GM19351 (cell line): Measurements from ENCODE around the gene SDC3.

Experiments used
- ATAC-seq: cut with Tn5 transposase; IDR thresholded peaks from one replicate; pipeline ENCODE4 v1.9.1; 2021; ENCODE audit warnings: mild to moderate bottlenecking, moderate library complexity; ENCODE audit not compliant: unreplicated experiment

SDC3 gene

GRCh38 chr1:30905916-30906620, 2.5 kb downstream of the SDC3 start:
- ATAC-seq, result no peak

- ATAC-seq, result no peak
Observed at GRCh38 chr1:30905403-30905802, 3.2 kb downstream of the SDC3 start.

- no peak for ATAC-seq
Observed at GRCh38 chr1:30904962-30905335, 3.6 kb downstream of the SDC3 start.

GRCh38 chr1:30904191-30904961, 4.2 kb downstream of the SDC3 start:
- no peak for ATAC-seq

GRCh38 chr1:30903343-30904034, 5.1 kb downstream of the SDC3 start:
- ATAC-seq, result no peak

GRCh38 chr1:30902593-30903290, 5.8 kb downstream of the SDC3 start:
- ATAC-seq, result no peak

- no peak for ATAC-seq
Observed at GRCh38 chr1:30901798-30902581, 6.6 kb downstream of the SDC3 start.

GRCh38 chr1:30900931-30901560, 7.5 kb downstream of the SDC3 start:
- no peak for ATAC-seq

GRCh38 chr1:30900486-30900885, 8.1 kb downstream of the SDC3 start:
- ATAC-seq, result no peak

- no peak for ATAC-seq
Observed at GRCh38 chr1:30899577-30900389, 8.8 kb downstream of the SDC3 start.

GRCh38 chr1:30898031-30898815, 10.3 kb downstream of the SDC3 start:
- no peak for ATAC-seq

- ATAC-seq, result no peak
Observed at GRCh38 chr1:30896905-30897304, 11.7 kb downstream of the SDC3 start.

- no peak for ATAC-seq
Observed at GRCh38 chr1:30895944-30896660, 12.5 kb downstream of the SDC3 start.

GRCh38 chr1:30895382-30895943, 13.1 kb downstream of the SDC3 start:
- ATAC-seq, result no peak

GRCh38 chr1:30894508-30894973, 14.0 kb downstream of the SDC3 start:
- ATAC-seq, result no peak

GRCh38 chr1:30893776-30894507, 14.6 kb downstream of the SDC3 start:
- no peak for ATAC-seq

- ATAC-seq, result no peak
Observed at GRCh38 chr1:30892671-30893073, 15.9 kb downstream of the SDC3 start.
